Testis (tissue), 2 donors: ENCODE results near the gene GTF2IRD2.
"Not testable (repeated sequence)": the region's sequence is repeated elsewhere in the genome, so short reads cannot be mapped to it uniquely, and the experiment has no call there.

Source experiments
- CTCF ChIP-seq, 3 experiments: fragments of 450-650 bp in 2 of 3; fragments of 200-600 bp in 1 of 3; sonication (generic) in 1 of 3; IDR thresholded peaks; one replicate each; pipeline ENCODE4 v1.5.1; 2016 to 2019; ENCODE audit warnings: antibody characterized with exemption in 3 of 3, mild to moderate bottlenecking in 2 of 3, moderate library complexity in 1 of 3
- POLR2A ChIP-seq: fragments of 450-650 bp; IDR thresholded peaks from one replicate; pipeline ENCODE4 v1.6.1; 2017; ENCODE audit warnings: antibody characterized with exemption, mild to moderate bottlenecking, moderate library complexity

GRCh38 chr7:74781746-74782145 is 69.7 kb downstream of the GTF2IRD2 start:
- not testable (repeated sequence) for TF ChIP-seq CTCF (IDR thresholded peaks at IDR 0.05); POLR2A
